HG02610 (cell line): ENCODE data around the gene ANKS1A.
"Not testable (repeated sequence)": the region's sequence is repeated elsewhere in the genome, so short reads cannot be mapped to it uniquely, and the experiment has no call there.

Source experiments
- ATAC-seq: cut with Tn5 transposase; IDR thresholded peaks from one replicate; pipeline ENCODE4 v1.9.1; 2021; ENCODE audit warnings: mild to moderate bottlenecking, moderate library complexity; ENCODE audit not compliant: unreplicated experiment

ANKS1A gene

GRCh38 chr6:35090734-35091133 is 201.7 kb downstream of the ANKS1A start:
- ATAC-seq, result no peak

- no peak for ATAC-seq
These were observed 202.5 kb downstream of the ANKS1A start for GRCh38 chr6:35091346-35092083.

GRCh38 chr6:35092362-35093117 is 203.5 kb downstream of the ANKS1A start:
- ATAC-seq, result no peak

GRCh38 chr6:35093118-35093445 is 204.0 kb downstream of the ANKS1A start:
- no peak for ATAC-seq

GRCh38 chr6:35093783-35094182 is 204.7 kb downstream of the ANKS1A start:
- no peak for ATAC-seq

GRCh38 chr6:35094183-35094582 is 205.1 kb downstream of the ANKS1A start:
- no peak for ATAC-seq

- no peak for ATAC-seq
These were observed 207.2 kb downstream of the ANKS1A start for GRCh38 chr6:35096129-35096862.

- no peak for ATAC-seq
These were observed 210.1 kb downstream of the ANKS1A start for GRCh38 chr6:35099116-35099515.

- ATAC-seq, result no peak
These were observed 216.0 kb downstream of the ANKS1A start for GRCh38 chr6:35105078-35105477.

GRCh38 chr6:35106061-35106460 is 217.0 kb downstream of the ANKS1A start:
- ATAC-seq, result not testable (repeated sequence)

- not testable (repeated sequence) for ATAC-seq
These were observed 218.2 kb downstream of the ANKS1A start for GRCh38 chr6:35107208-35107607.

- ATAC-seq, result not testable (repeated sequence)
These were observed 218.7 kb downstream of the ANKS1A start for GRCh38 chr6:35107761-35108160.

GRCh38 chr6:35108309-35108885 is 219.3 kb downstream of the ANKS1A start:
- no peak for ATAC-seq

- no peak for ATAC-seq
These were observed 231.7 kb downstream of the ANKS1A start for GRCh38 chr6:35120746-35121145.

GRCh38 chr6:35124356-35124755 is 235.3 kb downstream of the ANKS1A start:
- no peak for ATAC-seq

GRCh38 chr6:35128042-35128441 is 239.0 kb downstream of the ANKS1A start:
- no peak for ATAC-seq

- no peak for ATAC-seq
These were observed 239.4 kb downstream of the ANKS1A start for GRCh38 chr6:35128496-35128895.

GRCh38 chr6:35136185-35136584 is 247.1 kb downstream of the ANKS1A start:
- no peak for ATAC-seq

GRCh38 chr6:35138191-35138590 is 249.1 kb downstream of the ANKS1A start:
- ATAC-seq, result not testable (repeated sequence)

- no peak for ATAC-seq
These were observed 250.4 kb downstream of the ANKS1A start for GRCh38 chr6:35139470-35139869.

- ATAC-seq, result no peak
These were observed 251.0 kb downstream of the ANKS1A start for GRCh38 chr6:35139924-35140638.
